HT-29 (cell line): ENCODE results near the gene FAM110D. TPM values are rescaled to one million over a fixed set of nuclear protein-coding genes. Genes with fewer than 3 reads are reported as not detected.

Source experiments
- DNase-seq: peaks from one replicate; pipeline ENCODE4 v3.0.0-alpha.2; 2015; ENCODE audit warnings: low spot score
- total RNA-seq: library from RNA; depleted of rRNA; stranded (reverse); fragments of >200 nt; shearing (Covaris generic); gene quantifications from 2 replicates; pipeline ENCODE4 v1.2.3, GENCODE V29; 2014

Gene FAM110D
- total RNA-seq, 1 experiment from 2014 or later, result not detected

DNA sequence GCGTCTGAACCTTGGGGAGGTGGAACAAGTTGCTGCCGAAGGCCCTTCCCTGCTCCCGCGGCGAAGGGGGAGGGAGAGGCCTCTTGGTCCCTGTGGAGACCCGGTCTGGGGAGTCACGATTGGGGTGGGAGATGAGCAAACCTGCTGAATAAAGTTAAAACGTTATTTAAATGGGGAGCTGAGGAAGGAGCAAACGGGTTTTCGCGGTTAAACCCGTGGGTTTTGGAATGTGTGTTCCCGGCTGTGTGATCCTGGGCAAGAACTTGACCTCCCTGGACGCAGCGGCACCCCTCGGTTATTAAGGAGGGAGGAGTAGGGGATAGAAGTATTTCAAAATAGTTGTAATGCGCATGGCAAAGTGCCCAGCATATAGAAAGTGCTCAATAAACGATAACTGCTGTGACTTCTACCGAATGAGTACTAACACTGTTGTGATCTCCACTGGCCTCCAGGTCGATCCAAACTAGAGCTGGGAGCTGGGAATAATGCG lies 3.4 kb downstream of the FAM110D start:
- no peak for DNase-seq

DNA sequence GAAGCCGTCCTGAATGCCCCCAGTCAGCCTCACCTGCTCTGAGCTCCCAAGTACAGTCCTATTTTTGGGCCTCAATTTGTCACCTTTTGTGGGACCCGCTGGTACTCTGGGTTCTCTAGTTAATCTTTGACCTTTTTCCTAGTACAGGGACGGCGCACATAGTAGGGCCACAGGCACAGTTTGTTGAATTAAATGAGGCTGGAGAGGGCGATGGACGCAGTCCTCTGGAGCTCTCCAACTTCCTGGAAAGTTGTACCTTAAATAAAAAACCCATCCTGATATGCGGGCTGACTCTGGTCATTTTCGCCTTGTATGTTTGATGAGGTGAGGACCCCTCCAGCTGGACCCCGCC lies 4.8 kb downstream of the FAM110D start:
- no peak for DNase-seq

DNA sequence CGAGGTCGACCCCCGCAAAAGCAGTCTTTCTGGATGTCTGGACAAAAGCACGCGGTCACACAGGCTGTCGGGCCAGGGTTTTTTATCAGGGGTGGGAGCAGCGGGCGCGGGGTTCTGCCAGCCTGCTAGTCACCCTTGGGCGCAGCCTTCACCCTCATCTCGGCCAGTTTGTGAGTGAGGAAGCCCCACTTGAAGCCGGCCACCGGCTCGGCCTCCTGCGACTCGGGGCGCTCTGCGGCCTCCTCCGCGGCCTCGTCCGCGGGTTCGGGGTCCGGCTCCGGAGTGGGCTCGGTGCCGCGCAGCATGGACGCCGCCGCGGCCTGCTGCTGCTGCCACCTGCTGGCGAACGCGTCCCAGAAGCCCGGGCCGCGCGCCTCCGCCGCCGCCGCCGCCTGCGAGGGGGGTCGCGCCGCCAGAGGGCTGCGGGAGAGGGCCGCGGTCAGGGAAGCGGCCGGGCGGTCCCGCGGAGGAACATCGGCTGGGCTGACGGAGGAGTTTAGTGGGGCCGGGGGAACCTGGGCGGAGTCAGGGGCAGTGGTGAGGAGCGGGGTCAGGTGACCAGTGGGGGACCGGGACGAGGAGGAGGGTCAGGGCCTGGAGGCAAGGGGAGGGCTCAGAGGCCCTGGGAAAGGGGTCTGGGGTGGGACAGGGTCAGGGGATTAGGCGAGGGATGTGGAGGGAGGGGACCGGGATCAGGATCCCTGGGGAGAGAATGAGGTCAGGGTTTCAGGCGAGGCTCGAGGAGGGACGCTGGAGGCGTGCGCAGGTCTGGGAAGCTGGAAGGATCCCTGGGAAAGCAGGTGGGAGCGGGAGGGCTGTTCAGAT lies 5.4 kb downstream of the FAM110D start:
- no peak for DNase-seq

DNA sequence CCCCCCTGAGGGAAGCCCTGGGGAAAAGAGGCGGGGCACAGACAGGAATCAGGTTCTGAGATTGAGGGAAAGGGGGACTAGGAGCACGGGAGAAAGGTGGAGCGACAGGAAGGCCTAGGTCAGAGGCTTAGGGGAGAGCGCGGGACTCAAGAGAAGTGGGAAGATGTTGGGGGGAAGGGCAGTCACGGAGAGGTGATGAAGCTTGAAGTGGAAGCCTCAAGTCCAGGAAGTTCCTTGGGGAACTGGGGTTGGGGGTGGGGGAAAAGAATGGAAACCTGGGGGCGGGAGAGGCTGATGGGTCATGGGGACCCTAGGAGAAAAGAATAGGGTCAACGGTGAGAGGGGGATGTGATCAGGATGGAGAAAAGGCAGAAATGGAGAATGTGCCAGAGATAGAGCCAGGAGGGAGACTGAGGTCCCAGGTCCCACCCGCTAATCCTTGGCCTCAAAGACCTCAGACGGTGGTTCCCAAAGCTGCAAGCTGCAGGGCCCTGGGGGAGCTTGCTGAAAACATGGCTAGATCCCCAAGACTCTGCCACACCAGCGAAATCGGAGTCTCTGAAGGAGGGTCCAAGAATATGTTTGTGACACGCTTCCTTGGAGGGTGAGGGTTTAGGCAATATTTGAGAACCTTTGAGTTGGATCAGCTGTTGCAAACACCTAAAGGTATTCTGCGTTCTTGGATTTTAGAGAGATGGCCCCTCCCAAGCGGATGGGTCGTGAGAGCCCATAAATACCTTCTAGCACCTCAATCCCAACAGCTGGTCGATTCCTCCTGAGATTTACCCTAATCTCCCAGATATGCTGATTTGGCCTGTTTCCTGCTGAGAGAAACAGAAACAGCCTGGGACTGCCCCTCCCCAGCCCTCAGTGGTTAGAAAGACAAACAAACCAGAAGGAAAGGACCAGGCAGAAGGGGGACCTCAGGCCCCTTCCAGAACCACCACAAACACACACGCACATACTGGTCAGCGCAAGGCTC lies 6.3 kb downstream of the FAM110D start:
- no peak for DNase-seq

DNA sequence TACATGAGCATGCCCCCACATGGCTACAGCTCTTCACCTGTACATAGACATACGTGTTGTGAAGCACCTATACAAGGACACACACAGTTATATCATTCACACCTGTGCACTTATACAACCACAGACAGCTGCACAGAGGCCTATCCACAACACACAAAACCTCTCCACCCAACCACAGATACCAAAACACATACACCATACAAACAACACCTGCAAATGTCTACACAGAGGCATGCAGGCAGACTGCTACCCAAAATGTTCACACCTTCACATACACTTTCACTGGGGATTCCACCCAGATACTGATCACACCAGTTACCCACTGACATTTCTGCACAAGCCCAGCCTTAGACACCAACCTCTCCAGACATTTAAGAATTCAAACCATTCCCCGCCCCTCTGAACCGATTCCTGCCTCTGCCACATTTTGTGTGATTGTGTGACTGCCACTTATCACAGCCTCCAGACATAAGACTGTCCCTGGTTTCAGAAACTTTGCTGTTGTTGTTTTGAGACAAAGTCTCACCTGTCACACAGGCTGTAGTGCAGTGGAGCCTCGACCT lies 7.9 kb downstream of the FAM110D start:
- no peak for DNase-seq

DNA sequence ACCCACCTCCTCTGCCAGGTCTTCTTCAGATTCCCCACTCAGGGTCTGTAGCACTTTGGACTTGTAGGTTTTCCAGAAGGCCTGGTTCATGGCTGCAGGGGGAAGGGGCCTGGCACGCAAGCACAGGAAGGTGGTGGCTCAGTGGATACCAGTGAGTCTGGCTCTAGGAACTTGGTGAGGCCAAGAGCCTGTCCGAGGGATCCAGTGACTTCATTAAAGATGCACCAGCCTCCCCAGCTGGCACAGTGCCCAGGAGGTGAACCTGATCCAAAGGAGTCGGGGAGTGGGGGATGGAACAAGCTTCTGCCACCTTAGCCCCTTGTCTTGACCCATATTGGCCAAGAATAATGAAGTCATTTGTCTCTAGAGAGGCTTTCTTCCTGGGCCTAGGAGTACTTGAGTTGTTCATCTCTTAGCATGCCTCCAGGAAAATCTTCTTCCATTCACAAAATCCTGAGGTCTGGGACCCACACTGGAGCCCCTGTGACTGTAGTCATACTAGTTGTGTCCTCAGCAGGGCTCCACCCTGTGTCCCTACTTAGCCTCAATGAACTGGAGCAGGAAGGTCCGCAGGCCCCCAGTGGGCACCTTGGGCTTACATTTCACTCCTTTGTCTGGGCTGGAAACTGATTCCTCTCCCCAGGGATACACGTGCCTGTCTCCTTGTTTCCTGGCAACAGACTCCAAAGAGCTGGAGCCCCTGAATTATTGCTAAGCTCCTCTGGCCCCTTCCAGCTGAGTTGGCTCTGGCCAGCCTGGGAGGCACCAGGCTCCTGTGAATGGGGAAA lies 9.7 kb downstream of the FAM110D start, which contains the start of gene C1orf232:
Gene C1orf232, minus strand, starts transcription at position 554 of the 788 bp plus-strand sequence. Its CDS starts 464 bp downstream, at position 90.
- no peak for DNase-seq

DNA sequence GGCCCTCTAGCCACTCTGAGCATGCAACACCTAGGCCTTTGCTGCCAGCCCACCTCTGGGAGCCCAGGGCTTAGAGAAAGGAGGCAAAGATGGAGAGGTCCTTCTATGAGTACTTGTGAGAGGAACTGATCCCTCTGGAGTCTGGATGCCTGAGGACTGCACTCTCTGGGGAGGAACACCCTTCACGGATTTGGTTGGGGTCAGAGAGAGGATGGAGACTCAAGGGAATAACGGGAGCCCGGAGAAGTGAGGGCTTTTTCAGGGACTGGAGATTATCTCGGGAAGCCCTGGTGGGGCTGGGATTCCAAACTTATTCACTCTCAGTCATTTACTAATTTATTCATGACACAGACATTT lies 10.3 kb downstream of the FAM110D start:
- DNase-seq, result no peak

DNA sequence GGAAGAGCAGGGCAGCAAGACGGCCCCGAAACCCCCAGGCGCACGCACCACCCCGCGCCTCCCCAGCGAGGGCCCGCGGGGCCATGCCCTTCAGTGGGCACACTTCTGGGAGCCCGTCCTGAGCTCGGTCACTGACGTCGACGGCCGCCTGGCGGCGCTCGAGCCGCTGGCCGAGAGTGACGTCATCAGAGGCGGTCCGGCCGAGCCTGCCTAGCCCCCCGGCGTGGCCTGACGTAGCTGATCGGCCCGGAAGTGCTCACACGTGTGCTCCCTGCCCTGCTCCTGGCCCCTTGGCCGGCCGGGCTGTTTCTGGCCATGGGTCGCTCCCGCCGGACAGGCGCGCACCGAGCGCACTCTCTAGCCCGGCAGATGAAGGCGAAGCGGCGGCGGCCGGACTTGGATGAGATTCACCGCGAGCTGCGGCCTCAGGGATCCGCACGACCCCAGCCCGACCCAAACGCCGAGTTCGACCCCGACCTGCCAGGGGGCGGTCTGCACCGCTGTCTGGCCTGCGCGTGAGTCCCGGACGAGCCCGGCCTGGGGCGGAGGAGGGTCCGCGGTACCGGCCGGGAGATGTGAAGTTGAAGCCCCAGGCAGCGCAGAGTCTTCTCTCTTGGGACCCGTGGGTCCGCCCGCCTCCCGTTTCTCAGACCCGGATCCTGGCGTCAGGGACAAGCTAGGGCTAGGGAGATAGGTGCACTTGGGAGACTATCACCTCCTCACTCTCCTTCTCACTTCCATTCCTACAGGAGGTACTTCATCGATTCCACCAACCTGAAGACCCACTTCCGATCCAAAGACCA lies 11.0 kb downstream of the FAM110D start, which contains the start of gene ZNF593:
Gene ZNF593, plus strand, starts transcription at position 240 of the 803 bp plus-strand sequence. Its CDS starts 76 bp downstream, at position 316.
- DNase-seq, result peak; percentile 92

DNA sequence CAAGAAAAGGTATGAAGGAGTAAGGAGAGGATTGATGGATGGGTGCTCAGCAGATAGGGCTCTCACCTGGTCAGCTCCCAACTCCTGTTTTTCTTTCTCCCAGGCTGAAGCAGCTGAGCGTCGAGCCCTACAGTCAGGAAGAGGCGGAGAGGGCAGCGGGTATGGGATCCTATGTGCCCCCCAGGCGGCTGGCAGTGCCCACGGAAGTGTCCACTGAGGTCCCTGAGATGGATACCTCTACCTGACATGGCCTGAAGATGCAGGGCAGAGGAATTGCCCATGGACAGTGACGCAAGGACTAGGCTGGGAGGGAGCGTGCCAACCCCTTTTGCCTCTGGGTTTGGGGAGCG lies 11.6 kb downstream of the FAM110D start:
- DNase-seq, result no peak

DNA sequence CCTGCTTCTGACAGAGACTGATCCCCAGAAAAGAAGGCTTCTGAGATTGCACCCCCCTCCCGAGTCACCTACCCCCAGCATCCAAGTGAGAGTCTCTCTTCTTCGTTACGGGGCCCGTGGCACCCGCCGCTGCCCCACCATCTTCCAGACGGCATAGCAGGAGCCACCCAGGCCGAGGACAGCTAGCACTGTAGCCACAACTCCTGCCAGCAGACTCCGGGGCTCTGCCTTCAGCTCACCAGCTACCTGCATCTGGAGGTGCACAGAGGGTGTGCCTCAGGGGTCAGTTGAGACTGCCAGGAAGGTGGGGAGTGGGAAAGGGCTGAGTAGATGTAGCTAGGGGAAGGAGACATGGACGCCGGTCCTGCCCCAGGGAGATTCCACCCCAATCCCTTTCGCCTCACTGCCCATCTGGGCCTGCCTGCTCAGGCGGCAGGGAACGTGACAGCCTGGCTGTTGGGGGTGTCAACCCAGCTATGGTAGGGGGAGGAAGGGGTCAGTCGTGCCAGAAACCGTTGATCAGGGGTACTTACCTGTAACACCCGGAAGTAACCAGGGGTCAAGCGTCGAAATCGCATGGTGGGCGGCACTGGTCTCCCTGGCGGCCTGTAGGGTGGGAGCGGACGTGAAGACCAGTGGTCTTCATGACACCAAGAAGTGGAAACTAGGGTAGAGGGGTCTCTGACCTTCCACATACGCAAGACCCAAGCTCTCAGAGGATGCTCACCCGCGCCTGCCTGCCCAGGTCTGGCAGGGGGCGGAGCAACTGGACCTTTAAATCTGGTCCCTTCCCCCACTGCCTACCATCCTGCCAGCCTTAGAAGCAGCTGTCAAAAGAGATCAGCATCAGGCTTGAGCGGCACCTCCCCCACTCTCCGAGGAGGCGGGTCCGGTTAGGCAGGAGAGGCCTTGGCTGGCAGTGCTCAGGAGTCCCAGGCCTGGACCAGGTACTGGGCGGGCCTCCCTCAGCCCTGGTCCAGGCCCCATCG lies 12.5 kb downstream of the FAM110D start, which contains the start of gene ZNF593OS:
Gene ZNF593OS, minus strand, starts transcription at position 749 of the 989 bp plus-strand sequence. Its CDS starts 171 bp downstream, at position 578.
- DNase-seq, result no peak

DNA sequence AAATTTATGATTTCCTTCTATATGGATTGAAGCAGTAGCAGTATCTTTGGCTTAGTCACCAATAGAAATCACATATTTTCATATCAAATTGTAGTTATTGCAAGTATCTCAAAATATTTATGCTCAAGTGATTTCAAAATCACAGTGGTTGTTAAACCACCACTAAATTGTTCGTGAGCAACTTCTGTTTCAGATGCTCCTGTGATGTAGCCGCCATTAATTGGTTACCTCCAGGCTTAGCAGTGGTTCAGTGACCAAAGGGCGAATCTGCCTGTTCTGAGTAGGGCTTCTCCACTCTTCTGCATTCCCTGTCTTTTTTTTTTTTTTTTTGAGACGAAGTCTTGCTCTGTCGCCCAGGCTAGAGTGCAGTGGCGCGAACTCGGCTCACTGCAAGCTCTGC lies 16.5 kb downstream of the FAM110D start:
- DNase-seq, result no peak

DNA sequence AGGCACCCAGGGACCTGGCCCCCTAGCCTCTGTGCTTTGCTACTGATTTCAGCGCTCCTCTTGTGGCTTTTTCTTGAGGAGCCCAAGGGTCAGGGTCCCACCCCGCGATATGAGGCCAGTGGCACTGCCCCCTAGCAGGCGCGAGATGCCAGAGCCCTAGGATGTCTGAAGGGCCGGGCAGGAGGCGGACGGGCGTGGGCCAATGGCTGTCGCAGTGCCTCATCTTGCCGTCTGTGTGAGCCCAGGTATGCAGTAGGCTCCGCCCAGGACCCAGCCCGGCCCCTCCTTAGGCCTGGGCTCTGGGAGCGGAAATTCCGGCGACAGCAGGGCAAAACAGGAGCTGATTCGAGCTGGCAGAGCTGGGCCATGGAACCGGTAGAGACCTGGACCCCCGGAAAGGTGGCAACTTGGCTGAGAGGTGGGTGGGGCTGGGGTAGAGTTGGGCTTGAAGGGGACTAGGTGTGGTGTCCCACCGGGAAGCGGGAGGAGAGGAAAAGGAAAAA lies 18.4 kb downstream of the FAM110D start, which contains the start of gene CNKSR1:
Gene CNKSR1, plus strand, starts transcription at position 310 of the 503 bp plus-strand sequence. Its CDS starts 57 bp downstream, at position 367.
- peak; percentile 93 for DNase-seq

DNA sequence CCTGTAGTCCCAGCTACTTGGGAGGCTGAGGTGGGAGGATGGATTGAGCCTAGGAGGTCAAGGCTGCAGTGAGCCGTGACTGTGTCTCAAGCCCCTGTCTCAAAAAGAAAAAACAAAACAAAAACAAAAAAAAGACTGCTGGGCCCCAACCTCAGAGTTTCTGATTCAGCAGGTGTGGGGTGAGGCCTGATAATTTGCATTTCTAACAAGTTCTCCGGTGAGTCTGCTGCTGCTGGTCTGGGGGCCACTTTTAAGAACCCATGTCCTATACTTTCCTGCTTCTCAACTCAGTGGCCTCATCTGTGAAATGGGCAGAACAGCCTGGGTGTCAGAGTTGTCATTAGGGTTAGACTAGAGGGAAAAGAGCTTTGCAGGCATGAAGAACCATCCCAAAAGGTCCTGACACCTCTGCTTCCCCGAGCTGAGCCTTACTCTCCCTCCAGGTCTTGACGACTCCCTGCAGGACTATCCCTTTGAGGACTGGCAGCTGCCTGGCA lies 21.2 kb downstream of the FAM110D start:
- DNase-seq, result no peak

DNA sequence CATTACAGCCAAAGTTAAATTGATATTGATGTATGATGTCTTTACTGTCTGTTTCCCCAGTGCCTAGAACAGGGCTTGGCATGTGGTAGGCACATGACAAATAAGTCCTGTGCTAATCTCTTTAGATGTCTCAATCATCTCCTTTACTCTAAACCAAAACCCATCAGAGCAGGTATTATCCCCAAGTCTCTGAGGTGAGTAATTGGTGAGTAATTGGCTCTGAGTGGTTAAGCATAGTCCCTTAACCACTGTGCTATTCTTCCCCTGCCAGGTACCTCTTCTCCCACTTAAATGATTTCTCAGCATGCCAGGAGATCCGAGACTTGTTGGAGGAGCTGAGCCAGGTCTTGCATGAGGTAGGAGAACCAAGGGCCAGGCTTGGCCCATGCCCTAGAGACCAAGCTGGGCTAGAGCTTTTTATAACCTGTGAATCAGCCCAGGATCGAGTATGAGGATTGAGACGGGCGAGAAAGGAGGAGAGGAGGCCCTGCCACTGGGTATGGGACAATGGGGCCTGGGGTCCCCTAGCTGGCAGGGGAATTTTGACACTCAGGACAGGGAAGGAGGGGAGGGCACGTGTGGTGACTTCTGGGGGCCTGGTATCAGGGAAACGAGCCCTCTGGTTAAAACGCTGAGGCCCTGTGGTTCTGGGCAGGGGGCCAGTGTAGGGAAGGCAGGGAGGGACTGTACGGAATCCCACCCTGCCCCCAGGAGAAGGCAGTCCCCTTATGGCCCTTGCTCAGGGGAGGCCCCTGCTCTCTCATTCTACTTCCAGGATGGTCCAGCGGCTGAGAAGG lies 22.9 kb downstream of the FAM110D start:
- no peak for DNase-seq

DNA sequence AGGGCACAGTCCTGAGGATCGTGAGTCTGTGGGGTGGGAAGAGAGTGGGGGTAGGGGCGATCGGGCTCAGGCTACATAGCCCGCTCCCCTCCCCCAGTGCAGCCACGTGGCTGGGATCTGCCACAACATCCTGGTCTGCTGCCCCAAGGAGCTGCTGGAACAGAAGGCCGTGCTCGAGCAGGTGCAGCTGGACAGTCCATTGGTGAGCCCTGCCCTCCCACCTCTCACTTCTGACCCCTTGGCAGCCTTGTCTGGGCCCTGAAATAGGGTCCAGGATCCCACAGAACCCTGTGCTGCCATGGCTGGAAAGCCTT lies 23.5 kb downstream of the FAM110D start:
- no peak for DNase-seq

DNA sequence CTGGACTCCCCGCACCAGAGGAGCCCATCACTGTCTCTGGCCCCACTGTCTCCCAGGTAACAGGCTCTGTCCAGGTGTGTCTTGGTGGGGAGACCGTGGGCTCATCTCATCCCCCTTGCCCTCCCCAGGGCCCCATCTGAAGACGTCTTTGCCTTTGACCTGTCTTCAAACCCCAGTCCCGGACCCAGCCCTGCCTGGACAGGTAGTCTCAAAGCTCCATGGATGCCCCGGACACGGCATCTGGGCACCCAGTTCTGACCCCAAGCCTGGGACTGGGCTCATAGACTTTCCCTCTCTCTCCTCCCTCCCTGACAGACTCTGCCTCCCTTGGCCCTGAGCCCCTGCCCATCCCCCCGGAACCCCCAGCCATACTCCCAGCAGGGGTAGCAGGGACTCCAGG lies 25.2 kb downstream of the FAM110D start:
- no peak for DNase-seq

DNA sequence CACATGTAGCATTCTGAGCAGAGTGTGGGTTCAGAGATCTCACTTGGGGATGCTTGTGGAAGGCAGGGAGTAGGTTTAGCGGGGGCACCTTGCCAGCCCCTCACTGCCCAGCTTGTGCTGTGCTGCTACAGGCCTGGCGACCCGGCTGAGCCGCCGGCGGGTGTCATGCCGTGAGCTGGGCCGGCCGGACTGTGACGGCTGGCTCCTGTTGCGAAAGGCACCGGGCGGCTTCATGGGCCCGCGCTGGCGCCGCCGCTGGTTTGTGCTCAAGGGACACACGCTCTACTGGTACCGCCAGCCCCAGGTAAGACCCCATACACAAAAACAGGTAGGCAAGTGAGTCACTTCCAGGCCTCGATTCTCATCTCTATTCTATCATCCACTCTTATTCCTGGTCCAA lies 26.0 kb downstream of the FAM110D start:
- DNase-seq, result no peak

DNA sequence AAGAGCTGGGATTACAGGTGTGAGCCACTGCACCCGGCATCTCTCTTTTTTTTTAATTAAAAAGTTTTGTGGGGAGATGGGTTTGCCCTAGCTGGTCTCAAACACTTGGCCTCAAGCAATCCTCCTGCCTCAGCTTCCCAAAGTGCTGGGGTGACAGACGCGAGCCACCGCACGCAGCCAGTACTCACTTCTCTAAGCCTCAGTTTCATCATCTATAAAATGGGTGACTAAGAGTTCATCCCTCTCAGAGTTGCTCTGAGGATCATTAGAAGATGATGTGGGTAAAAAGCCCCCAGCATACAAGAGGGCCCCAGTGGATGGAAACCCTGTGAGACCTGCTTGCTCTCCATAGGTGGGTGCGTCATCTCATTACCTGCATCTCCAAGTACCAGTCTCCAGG lies 29.0 kb downstream of the FAM110D start:
- no peak for DNase-seq
